Inflammatory macrophage treated with lipopolysaccharide for 4 hours (primary cell): ENCODE results near the gene GATB.
"Not testable (repeated sequence)": the region's sequence is repeated elsewhere in the genome, so short reads cannot be mapped to it uniquely, and the experiment has no call there.

Experiments used
- DNase-seq: peaks from one replicate; pipeline ENCODE4 v3.0.0-alpha.2; 2020

The GATB gene

DNA sequence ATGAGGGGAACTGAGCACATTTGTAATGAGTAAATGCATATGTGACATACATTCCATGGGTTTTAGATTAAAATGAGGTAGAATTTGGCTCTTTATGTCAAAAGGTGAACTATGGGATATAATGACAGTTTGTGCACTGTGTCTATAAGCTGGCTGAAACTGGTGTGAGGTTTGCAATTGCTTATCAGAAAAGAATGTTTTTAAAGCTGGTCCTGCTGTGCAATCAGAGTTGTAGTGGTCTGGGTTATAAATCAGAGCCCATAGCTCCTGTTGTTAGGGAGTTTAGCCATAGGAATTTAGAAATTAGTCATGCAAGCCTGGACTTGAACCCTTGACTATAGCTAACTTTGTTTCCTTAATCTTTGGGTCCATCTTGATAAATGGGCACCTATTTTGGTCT, 23.1 kb upstream of the GATB start:
- DNase-seq, result no peak

DNA sequence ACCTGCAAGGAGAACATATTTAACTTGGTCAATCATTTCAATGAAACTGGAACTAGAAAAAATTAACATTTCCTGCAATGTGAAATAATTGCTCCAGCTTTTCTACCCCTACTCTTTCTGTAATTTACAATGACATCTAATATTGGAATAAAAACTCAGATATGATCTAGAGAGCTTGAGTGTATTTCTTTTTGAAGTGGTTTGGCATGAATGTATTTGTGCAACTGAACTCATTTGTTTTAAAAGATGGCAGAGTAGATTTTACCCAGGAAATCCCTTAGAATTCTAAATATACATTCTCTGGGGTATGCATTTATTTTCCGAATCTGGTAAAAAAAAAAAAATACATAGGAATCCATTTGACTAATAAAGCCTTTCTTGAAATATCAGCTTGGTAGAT, 21.5 kb upstream of the GATB start:
- no peak for DNase-seq

DNA sequence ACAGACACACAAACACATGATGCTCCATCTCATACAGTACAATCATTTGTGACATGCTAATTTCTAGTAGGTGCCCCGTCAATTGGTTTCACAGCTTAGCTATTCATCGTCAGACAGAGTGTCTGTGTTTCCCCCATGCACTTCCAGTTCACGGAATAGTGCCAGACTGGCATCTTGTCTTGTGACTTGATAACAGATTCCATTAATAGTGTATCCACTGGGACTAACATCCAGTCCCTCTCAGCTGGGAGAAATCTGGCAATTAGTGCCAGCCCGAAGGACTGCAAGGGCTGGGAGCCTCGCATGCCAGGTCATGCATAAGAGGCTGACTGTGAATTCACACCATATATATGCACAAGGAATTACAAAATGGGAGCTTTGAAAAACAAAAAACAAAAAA, 20.2 kb upstream of the GATB start:
- DNase-seq, result no peak

DNA sequence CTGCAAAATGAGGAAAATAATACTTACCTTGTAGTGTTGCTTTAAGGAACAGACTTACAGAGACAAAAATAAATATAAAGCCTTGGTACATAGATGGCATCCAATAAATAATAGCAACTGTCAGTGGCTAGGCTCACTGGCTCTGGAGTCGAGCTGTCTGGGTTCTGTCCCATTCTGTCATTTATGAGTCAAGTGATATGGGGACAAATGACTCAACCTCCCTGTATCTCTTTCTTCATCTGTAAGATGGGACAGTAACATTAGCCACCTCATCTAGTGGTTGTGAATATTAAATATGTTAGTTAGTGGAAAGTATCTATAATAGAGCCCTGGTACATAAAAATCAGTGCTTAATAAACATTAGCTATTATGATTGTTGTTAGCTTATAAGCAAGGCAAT, 16.7 kb upstream of the GATB start:
- no peak for DNase-seq

DNA sequence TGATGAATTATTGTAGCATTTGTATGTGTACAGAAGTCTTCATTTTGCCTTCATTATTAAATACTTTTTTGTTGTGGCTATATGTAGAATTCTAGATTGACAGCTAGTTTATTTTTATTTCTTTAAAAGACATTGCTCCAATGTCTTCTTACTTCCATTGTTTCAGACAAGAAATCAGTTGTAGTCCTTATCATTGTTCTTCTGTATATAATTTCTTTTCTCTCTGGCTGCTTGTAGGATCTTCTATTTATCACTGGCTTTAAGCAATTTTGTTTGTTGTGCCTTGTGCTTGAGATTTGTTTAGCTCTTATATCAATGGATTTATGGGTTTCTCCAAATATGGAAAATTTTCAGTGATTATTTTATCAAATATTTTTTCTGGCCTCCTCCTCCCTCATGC, 13.5 kb upstream of the GATB start:
- DNase-seq, result no peak

DNA sequence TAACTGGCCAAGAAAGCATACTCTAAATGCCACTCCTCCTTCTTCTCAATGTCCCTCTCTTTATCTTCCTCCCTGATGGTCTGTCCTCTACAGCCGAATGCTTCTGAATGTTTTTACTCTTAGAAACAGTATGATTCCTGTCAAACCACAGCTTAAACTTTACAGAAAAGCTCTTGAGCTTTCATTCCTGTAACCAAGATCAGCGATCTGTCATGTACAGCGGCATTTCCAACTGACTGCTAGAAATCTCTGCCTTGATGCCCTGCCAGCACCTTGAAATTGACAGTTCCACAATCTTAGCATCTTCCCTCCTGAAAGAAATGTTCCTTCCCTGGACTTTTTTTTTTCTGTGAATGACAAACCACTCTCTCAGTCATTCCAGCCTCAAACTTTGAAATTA, 11.5 kb upstream of the GATB start:
- DNase-seq, result no peak

DNA sequence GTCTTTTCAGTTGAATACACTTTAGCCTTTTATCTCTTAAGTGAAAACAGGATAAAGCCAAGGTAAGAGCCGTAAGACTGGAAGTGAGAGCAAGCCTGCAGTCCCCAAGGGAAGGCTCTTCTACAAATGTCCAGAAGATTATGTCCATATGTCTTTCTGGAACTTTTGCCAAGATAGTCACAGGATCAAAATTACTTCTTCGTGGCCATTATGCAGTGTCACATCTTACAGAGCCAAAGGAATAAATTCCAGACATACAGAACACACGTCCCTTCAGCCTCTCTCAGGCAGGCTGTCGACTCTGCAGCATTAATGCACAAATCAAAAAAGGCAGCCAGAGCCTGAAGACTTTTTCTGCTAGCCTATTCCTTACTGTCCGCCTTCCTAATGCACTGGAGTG, 10.9 kb upstream of the GATB start:
- no peak for DNase-seq

DNA sequence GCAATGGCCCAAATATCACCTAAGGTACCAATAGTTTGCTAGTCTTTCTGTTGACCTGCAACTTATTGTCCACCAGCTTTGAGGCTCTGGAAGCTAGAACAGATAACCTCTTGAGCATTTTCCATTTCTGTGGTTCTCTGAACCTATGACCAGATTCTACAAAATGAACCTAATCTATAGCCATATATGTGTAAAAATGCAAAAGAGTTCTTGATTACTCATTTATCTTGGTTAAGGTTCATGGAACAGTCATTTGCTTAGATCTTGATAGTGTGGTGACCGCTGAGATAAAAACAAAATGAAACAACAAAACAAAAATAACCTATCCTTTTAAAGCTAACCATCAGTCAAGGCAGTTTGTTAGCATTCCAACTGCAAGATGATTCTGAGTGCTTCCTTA, 9.3 kb upstream of the GATB start:
- DNase-seq, result no peak

DNA sequence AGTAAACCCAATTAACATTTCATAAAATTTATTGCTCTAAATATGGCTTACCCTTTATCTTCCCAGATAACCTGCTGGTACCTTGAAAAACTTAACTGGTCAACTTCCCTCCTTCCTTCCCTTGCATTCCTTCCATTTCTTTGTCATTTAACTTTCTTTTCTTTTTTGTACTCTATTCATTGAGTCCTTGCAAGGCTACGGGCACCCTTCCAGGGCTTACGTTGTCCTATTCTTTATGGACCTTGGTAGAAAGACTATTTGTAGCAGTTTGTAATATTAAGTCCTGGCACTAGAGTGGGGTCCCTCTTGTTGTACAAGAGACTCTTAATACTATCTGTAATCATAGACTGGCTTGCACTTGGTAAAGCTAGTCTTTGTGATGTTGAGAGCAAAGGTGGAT, 8.0 kb upstream of the GATB start:
- DNase-seq, result no peak

DNA sequence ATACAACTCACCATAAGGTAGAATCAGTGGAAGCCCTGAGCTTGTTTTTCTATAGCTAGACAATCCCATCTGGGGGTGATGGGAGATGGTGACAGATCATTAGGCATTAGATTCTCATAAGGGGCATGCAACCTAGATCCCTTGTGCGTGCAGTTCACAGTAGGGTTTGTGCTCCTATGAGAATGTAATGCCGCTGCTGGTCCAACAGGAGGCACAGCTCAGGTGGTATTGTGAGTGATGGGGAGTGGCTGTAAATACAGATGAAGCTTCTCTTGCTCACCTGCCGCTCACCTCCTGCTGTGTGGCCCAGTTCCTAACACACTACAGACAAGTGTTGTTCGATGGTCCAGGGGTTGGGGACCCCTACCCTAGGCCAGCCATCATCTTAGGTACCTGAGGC, 5.9 kb upstream of the GATB start:
- no peak for DNase-seq

DNA sequence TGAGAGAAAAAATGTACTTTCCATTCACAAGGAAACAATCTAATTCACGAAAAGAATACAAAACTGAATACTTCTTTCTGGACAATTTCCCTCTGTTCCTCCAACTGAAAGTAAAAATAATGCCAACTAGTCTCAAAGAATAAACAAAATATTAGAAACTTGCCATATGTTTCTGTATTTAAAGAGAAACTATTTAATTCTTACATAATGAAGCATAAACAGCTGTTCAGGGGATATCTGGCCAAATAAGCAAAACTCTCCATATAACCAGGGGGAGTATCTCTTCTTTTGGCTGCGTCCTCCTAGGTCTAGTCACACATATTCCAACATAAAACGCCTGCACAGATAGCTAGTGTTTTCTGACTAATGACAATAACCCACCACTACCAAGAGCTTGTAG, 805 bp downstream of the GATB start:
- no peak for DNase-seq

DNA sequence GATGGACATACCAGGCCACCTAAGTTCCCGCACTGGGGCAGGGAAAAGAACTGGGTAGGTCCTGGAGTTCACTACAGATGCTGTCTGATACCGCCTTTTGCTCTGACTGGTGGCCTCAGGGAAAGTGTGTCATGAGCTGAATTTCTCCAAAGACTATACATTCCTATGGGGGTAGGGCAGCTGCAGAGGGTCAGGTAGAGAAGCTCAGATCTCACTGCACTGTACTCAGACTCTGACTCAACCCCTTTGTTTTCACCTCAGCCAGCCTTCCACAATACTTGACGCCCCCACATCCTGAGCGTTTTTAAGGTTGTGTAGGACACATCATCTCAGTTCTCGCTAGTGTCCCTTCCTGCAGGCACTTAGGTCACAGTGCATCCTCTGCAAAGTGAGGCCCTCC, 7.8 kb downstream of the GATB start:
- DNase-seq, result no peak

DNA sequence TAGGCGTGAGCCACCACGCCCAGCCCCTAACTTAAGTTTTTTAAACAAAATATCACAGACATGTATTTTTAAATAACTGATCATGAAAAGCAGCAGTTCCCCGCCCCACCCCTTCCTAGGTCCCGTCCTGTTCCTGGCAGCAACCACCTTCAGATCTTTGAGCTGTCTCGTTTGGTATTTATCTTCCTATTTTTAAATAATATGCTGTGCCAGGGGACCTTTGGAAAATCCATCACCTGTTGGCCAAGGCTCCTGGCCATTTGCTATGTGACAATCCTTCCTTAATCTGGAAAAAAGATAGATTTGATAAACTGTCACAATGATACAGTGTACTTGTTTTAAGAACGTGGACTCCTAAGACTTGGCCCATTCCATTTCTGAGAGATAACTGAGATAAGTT, 10.7 kb downstream of the GATB start:
- DNase-seq, result no peak

DNA sequence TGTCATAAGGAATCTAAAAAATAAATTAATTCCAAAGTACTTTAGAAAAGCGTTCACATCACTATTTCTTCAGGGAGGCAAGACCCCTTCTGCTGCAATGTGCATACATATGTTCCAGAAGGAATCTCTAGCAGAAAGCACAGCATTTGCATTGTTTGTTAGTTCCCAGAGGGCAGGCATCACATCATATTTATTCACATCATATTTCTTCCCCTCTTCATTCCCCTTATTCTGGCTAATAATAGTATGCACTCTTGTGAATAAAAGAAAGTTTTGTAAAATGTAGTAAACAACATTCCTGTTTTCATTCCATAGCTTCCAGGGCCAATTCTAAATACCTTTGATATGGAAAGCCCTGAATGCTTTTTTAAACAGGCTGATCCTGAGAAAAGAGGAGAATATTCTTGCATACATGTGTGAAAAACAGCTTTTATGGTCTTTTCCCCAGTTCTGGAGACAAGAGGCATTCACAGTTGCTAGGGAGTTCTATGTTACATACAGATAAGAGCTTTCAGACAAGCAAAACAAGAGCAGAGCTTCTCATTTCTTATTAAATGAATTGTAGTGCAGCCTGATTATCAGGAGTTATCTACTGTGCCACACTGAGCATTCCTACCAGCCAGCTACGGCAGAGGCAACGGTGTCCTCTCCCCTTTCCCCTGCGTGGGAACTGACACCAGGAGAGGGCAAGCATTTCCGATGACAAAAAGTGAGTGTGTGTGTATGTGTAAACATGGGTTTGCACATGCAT, 15.2 kb downstream of the GATB start:
- DNase-seq, result no peak

DNA sequence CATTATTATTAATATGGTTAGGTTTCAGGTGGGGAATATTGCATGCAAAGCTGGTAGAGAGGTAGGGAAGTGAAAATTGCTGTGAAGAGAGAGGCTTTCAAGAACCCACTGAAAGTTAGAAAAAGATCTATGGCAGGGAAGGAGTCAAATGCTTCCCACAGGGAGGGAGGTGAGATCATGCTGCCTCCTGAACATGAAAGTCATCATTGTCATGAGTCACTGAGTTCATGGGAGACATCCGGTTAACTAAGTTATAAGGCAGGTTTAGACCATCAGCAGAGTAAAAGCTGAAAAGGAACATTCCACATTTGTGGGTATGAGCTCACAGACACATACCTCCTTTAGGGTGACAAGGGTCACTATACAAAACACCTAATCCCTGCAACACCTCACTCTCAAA, 16.2 kb downstream of the GATB start:
- peak; percentile 42 for DNase-seq

DNA sequence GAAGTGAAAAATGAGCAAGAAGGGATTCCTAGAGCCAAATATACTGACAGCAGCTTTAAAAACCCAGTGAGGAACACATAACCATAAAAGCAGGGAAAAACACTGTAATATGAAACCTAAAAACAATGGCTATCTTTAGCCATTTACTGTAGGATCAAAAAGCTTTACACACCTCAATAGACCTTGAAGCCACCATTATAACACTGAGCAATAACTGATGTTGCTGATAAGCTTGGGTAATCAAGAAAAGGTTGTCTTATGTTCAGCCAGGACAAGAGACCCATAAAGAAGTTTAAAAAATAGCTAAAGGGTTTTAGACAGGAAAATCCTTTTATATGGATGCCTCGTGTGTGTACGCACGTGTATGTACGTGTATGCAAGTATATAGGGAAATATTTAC, 16.9 kb downstream of the GATB start:
- DNase-seq, result no peak

DNA sequence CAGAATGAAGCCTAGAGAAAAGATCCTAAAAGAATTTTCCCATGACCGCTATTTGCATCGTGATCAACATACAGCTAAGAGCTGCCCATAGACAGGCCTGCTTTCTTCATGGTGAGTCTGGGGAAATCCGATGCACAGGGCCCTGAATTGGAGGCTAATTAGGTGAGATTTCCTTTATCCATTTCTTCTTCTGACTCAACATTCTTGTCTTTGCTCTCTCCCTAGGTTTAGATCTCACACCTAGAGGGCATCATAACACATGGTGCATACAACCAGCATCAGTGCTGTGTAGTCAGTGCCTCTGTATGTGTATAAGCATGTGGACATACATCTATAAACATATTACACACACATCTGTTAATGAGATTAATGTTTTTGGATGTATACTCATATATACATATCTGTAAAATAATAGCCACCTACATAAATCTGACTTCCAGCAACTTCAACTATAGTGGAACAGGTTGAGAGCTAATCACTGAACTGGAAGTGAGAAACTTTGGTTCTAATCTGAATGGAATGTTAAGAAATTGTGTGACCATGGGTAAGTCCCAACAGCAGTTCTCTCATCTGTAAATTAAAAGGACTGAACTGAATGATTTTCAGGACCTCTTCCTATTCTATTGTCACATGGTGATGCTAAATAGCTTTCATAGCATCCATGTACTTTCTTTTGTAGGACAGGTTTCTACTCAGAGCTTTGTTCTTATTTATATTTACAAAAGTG, 17.5 kb downstream of the GATB start:
- no peak for DNase-seq

DNA sequence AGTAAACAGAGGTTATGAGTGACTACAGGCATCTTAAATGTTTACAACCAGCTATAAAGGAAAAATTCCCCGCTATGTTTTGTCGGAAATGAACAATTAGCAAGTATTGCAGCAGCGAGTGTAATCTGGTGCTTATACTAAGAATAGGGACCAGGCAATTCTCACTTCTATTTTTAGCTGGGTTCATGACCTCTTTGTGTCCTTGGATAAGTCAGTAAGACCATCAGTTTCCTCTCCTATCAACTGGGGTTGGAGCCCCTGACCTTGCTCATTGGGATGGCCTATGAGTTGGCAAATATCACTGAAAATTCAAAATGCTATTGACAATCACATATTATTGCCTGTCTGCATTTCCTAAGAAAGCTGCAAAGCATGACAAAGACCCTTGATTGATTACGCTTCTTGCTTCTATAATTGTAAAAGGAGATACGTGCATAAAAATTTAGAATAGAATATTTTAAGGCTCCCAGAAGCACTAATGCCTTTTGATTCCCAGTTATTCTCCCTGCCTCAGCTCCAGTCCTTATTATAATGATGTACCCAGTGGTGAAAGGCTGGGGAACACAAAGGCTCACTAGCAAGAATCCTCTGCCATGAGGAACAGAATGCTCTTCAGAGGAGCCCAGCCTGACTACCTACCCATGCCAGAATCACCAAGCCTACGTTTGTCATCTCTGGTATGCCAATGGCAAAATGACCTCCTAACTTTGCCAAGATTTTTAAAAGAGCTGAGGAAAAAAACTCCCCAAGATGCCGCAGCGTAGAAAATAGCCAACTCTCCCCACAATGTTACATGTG, 21.9 kb downstream of the GATB start:
- DNase-seq, result no peak

DNA sequence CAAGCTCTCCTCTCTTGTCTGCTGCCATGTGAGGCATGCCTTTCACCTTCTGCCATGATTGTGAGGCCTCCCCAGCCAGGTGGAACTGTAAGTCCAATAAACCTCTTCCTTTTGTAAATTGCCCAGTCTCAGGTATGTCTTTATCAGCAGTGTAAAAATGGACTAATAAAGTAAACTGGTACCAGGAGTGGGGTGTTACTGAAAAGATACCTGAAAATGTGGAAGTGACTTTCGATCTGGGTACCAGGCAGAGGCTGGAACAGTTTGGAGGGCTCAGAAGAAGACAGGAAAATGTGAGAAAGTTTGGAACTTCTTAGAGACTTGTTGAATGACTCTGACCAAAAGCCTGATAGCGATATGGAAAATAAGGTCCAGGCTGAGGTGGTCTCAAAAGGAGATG, 24.0 kb downstream of the GATB start:
- DNase-seq, result not testable (repeated sequence)

DNA sequence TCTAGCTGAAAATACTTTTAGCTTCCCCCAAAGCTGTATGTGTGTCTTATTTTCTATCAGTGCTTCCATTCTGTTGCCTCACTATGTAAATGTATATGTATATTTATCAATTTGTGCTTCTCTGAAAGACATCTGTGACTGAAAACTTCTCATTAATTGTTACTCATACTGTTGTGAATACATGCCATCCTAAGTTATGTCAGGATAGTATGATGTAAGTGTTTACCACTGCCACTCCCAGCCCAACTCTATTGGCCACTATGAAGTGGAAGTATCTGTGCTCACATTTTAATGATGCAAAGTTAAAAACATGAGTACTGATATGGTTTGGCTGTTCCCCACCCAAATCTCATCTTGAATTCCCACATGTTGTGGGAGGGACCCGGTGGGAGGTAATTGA, 24.4 kb downstream of the GATB start:
- no peak for DNase-seq

DNA sequence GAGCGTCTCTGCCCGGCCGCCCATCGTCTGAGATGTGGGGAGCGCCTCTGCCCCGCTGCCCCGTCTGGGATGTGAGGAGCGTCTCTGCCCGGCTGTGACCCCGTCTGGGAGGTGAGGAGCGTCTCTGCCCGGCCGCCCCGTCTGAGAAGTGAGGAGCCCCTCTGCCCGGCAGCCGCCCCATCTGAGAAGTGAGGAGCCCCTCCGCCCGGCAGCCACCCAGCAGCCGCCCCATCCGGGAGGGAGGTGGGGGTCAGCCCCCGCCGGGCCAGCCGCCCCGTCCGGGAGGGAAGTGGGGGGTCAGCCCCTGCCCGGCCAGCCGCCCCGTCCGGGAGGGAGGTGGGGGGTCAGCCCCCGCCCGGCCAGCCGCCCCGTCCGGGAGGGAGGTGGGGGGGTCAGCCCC, 29.1 kb downstream of the GATB start:
- DNase-seq, result not testable (repeated sequence)

DNA sequence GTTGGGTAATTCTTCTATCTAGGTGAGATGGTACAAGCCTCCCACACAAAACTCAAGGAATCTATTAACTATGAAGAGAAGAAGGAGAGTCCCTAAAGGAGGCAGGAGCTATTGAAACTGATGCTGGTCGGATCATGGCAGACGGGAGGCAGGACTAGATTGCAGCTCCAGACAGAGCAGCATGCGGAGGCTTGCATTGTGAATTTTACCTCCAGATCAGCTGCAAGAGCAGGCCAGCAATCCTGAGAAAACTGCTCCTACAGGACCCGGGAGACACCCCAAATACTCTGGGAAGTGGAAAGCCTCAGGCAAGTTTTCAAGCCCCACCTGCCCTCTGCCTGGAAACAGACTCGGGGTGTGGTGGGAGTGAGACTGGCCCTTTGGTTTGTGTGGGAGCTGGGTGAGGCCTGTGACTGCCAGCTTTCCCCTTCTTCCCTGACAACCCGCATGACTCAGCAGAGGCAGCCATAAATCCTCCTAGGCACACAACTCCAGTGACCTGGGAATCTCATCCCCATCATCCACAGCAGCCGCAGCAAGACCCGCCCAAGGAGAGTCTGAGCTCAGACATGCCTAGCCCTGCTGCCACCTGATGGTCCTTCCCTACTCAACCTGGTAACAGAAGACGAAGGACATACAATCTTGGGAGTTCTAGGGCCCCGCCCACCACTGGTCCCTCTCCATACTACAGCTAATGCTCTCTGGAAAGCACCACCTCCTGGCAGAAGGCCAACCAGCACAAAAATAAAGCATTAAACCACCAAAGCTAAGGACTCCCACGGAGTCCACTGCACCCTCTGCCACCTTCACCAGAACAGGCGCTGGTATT, 30.9 kb downstream of the GATB start:
- DNase-seq, result no peak

DNA sequence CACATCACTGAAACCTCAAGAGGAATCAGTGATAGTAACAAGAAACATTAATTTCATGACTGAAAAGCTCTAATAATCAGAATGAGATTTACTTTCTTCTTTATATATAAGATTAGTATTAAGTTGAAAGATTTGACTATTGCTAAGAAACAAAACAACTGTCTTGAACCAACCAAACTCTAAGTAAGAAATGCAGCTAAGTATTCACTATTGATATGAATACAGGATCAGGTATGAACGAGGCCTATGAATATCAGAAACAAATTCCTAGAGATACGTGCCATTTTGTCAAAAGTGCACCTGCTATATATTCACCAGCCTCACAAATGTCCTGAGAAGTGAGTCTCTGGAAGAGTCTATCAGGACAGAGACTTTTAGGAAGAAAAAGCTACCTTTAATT, 32.1 kb downstream of the GATB start:
- no peak for DNase-seq
